Activated CD4-positive, alpha-beta T cell treated with anti-CD3 and anti-CD28 coated beads, Interleukin-2, amount 10 ng/mL, durations not matched to agents 24 days and 14 days (primary cell): ENCODE measurements around the gene LCE7A. TPM values are rescaled to one million over a fixed set of nuclear protein-coding genes. Genes with fewer than 3 reads are reported as not detected.
A peak's percentile ranks its signal among the peaks of the same experiment; 100 is the strongest.

Experiments used
- DNase-seq: peaks from one replicate; pipeline ENCODE4 v3.0.0; 2022
- H3K27ac Mint-ChIP-seq: one replicate; pipeline ENCODE4 v1.8.0; 2022; ENCODE audit warnings: mild to moderate bottlenecking, mixed read lengths
- H3K27me3 Mint-ChIP-seq: one replicate; pipeline ENCODE4 v1.8.0; 2022; ENCODE audit warnings: mixed read lengths
- H3K36me3 Mint-ChIP-seq: one replicate; pipeline ENCODE4 v1.8.0; 2022; ENCODE audit warnings: low read depth, mild to moderate bottlenecking, mixed read lengths
- H3K4me1 Mint-ChIP-seq: one replicate; pipeline ENCODE4 v1.8.0; 2021; ENCODE audit warnings: mixed read lengths
- H3K4me3 Mint-ChIP-seq: one replicate; pipeline ENCODE4 v1.8.0; 2022; ENCODE audit warnings: mild to moderate bottlenecking, moderate library complexity, mixed read lengths
- H3K9me3 Mint-ChIP-seq: one replicate; pipeline ENCODE4 v1.8.0; 2021; ENCODE audit warnings: mixed read lengths
- intact Hi-C: fragments of 100-400 bp; cut with micrococcal nuclease; formaldehyde crosslinking; loops from one replicate; pipeline ENCODE4 v1.15.1; 2023
- total RNA-seq: library from RNA; stranded (reverse); gene quantifications from 2 replicates; pipeline ENCODE4 v1.2.3, GENCODE V29; 2022

The LCE7A gene
- total RNA-seq, 1 donor from 2014 or later: not detected

GRCh38 chr1:152886758-152887409 is 27.1 kb downstream of the LCE7A start:
- DNase-seq: peak; percentile 40
- H3K4me3 Mint-ChIP-seq: no peak overlapping the region
- H3K36me3 Mint-ChIP-seq: no peaks in the 10 kb centered on the region
- no peaks in the 10 kb centered on the region for H3K9me3 Mint-ChIP-seq
- intact Hi-C loops: no loop called here
- H3K27me3 Mint-ChIP-seq: peaks cover 9% of the 10 kb centered on the region
- H3K4me1 Mint-ChIP-seq: no peaks in the 10 kb centered on the region
- H3K27ac Mint-ChIP-seq: no peak overlapping the region

DNA sequence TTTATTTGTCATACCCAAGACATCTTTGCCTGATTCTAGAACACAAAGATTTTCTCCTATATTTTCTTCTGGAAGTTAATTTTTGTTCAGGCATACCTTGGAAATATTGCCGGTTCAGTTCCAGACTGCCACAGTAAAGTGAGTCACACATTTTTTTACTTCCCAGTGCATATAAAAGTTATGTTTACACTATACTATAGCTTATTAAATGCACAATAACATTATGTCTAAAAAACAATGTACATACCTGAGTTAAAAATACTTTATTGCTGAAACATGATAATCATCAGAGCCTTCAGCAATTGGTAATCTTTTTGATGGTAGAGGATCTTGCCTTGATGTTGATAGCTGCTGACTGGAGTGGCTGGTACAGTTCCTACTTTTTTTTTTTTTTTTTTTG is 28.3 kb downstream of the LCE7A start:
- intact Hi-C loops: no loop called here
- Mint-ChIP-seq H3K4me1 (no peaks in the 10 kb centered on the region), H3K27me3 (peaks cover 13% of the 10 kb centered on the region), H3K27ac (no peak overlapping the region), H3K36me3 (no peaks in the 10 kb centered on the region), H3K4me3 (no peak overlapping the region), H3K9me3 (no peaks in the 10 kb centered on the region)
- DNase-seq: no peak

DNA sequence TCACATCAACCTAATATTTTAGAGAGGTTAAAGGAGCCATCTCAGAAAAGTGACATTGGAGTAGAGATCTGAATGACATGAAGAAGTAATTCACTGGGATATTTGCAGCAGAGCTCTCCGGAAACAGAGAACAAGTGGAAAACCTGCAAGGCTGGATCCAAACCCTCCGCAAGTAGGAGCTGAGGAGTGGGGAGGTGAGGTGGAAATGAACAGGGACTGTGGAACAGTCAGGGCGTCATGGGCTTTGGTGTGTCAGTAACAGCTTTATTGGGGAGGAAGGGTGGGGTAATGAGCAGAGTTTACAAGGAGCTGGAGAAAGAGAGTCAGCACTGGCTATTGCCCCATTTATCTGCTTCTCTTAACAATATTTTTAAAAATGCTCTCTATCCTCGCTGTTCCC is 39.2 kb downstream of the LCE7A start:
- peaks cover 4% of the 10 kb centered on the region for H3K27me3 Mint-ChIP-seq
- no peaks in the 10 kb centered on the region for H3K9me3 Mint-ChIP-seq
- DNase-seq: peak; percentile 23
- no peak overlapping the region for H3K4me3 Mint-ChIP-seq
- H3K36me3 Mint-ChIP-seq: no peaks in the 10 kb centered on the region
- H3K27ac Mint-ChIP-seq: no peak overlapping the region
- intact Hi-C loops: no loop called here
- no peaks in the 10 kb centered on the region for H3K4me1 Mint-ChIP-seq

GRCh38 chr1:152899883-152900282 is 40.1 kb downstream of the LCE7A start:
- Mint-ChIP-seq H3K4me1 (no peaks in the 10 kb centered on the region), H3K36me3 (no peaks in the 10 kb centered on the region), H3K27ac (no peak overlapping the region), H3K9me3 (no peaks in the 10 kb centered on the region), H3K27me3 (no peaks in the 10 kb centered on the region), H3K4me3 (no peak overlapping the region)
- DNase-seq: no peak
- intact Hi-C loops: no loop called here

DNA sequence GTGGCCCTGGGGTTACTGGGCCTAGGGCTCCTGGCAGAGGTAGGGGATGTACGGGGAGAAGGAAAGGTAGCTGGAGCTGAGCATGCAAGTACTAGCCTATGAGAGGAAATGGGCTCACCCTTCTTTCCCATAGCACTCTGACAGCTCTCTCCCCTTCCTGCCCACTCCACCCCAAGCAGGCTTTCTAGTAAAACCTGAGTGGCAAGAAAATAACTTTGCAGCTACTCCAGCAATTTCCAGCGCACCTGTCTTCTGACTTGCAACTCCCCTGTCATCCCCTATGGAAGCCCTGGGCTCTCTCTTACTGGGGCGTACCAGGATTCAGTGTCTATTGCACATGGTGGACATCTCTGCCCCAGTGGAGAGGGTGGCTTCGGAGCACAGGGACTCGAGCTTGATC is 41.8 kb downstream of the LCE7A start:
- Mint-ChIP-seq H3K4me1 (no peaks in the 10 kb centered on the region), H3K27ac (no peak overlapping the region), H3K27me3 (no peaks in the 10 kb centered on the region), H3K36me3 (no peaks in the 10 kb centered on the region), H3K4me3 (no peak overlapping the region), H3K9me3 (no peaks in the 10 kb centered on the region)
- DNase-seq: peak; percentile 35
- intact Hi-C loops: no loop called here

DNA sequence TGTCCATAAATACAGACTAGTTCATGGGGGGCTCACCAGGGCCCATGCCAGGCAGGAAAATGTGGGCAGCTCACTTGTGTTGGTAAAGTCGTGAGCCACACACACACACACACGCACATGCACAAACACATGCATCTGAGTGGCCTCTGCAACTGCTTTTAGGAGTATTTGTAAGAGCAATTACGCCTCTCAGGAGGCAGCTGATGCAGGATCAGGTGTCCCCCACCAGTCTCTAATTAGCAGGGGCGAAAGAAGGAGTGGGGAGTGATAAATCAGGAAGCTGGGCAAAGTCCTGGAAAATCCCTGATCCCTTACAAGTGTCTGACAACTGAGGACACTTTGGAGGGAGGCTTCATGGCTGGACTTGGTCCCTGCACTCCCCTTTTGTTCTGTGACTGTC is 42.8 kb downstream of the LCE7A start:
- Mint-ChIP-seq H3K36me3 (no peaks in the 10 kb centered on the region), H3K4me3 (no peak overlapping the region), H3K27ac (no peak overlapping the region), H3K27me3 (no peaks in the 10 kb centered on the region), H3K4me1 (no peaks in the 10 kb centered on the region), H3K9me3 (no peaks in the 10 kb centered on the region)
- peak; percentile 47 for DNase-seq
- intact Hi-C loops: no loop called here

- no peak overlapping the region for H3K27ac Mint-ChIP-seq
- no peaks in the 10 kb centered on the region for H3K27me3 Mint-ChIP-seq
- peak; percentile 37 for DNase-seq
- no peaks in the 10 kb centered on the region for H3K36me3 Mint-ChIP-seq
- intact Hi-C loops: no loop called here
- H3K4me3 Mint-ChIP-seq: no peak overlapping the region
- no peaks in the 10 kb centered on the region for H3K9me3 Mint-ChIP-seq
- H3K4me1 Mint-ChIP-seq: no peaks in the 10 kb centered on the region
Observed at GRCh38 chr1:152904688-152905440, 45.1 kb downstream of the LCE7A start.

GRCh38 chr1:152906023-152906565 is 46.3 kb downstream of the LCE7A start:
- H3K27me3 Mint-ChIP-seq: no peaks in the 10 kb centered on the region
- intact Hi-C loops: no loop called here
- H3K9me3 Mint-ChIP-seq: no peaks in the 10 kb centered on the region
- no peak overlapping the region for H3K27ac Mint-ChIP-seq
- DNase-seq: peak; percentile 26
- H3K4me3 Mint-ChIP-seq: no peak overlapping the region
- no peaks in the 10 kb centered on the region for H3K36me3 Mint-ChIP-seq
- H3K4me1 Mint-ChIP-seq: no peaks in the 10 kb centered on the region

DNA sequence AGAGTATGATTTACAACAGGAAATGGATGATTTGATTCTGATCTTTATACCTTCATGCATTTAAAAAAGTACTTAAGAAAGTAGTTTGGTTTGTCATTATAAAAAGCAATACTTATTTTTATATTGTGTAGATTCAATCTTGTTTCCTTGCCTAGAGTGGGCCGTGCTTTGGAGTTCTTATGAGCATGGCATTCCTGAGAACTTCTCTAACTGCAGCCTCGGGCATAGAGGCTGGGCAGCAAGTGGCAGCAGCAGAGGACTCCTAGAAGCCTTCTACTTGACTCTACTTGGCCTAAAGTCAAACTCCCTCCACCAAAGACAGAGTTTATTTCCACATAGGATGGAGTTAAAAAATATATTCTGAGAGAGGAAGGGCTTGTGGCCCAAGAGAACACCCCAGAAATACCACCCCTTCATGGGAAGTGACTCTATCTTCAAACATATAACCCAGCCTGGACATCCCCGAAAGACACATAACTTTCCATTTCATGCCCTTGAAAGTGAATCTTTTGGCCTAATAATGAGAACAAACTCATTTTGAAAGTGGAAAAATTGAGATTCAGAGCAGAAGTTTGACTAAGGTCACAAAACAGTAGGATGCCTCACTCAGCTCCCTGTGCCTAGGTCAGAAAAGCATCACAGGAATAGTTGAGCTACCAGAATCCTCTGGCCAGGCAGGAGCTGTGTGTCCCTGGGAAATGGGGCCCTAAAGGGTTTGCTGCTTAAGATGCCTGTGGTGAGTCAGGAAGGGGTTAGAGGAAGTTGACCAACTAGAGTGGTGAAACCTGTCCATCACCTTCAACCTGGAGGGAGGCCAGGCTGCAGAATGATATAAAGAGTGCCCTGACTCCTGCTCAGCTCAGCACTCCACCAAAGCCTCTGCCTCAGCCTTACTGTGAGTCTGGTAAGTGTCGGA is 48.1 kb downstream of the LCE7A start, which contains the start of gene IVL:
IVL (plus strand) TSS at position 861 of the 916 bp plus-strand sequence. CDS start 1,252 bp downstream, outside the sequence.
- intact Hi-C loops: no loop called here
- H3K27ac Mint-ChIP-seq: peak within 1 kb of the TSS; percentile 26
- H3K9me3 Mint-ChIP-seq: no peaks in the 10 kb centered on the region
- DNase-seq: no peak
- H3K36me3 Mint-ChIP-seq: no peaks in the 10 kb centered on the region
- no peaks in the 10 kb centered on the region for H3K4me1 Mint-ChIP-seq
- peaks cover 3% of the 10 kb centered on the region for H3K27me3 Mint-ChIP-seq
- H3K4me3 Mint-ChIP-seq: no peak within 1 kb of the TSS

- H3K9me3 Mint-ChIP-seq: no peaks in the 10 kb centered on the region
- H3K4me3 Mint-ChIP-seq: no peak overlapping the region
- intact Hi-C loops: no loop called here
- no peak for DNase-seq
- H3K36me3 Mint-ChIP-seq: no peaks in the 10 kb centered on the region
- H3K4me1 Mint-ChIP-seq: no peaks in the 10 kb centered on the region
- H3K27me3 Mint-ChIP-seq: peaks cover 3% of the 10 kb centered on the region
- no peak overlapping the region for H3K27ac Mint-ChIP-seq
Observed at GRCh38 chr1:152909206-152909605, 49.4 kb downstream of the LCE7A start.

Other genes with a start within 250 kb of the LCE7A start
- not detected in 2 replicates for gene LCE3B, start 246.2 kb upstream of the LCE7A start, total RNA-seq
- gene LCE3A, start 236.9 kb upstream of the LCE7A start, total RNA-seq: not detected in 2 replicates
- gene LCE2D, start 196.6 kb upstream of the LCE7A start, total RNA-seq: not detected in 2 replicates
- gene LCE2C, start 184.7 kb upstream of the LCE7A start, total RNA-seq: not detected in 2 replicates
- gene LCE2B, start 173.9 kb upstream of the LCE7A start, total RNA-seq: not detected in 2 replicates
- not detected in 2 replicates for gene LCE2A, start 161.7 kb upstream of the LCE7A start, total RNA-seq
- gene LCE4A, start 151.8 kb upstream of the LCE7A start, total RNA-seq: not detected in 2 replicates
- not detected in 2 replicates for gene KPRP, start 102.0 kb upstream of the LCE7A start, total RNA-seq
- gene LCE1F, start 84.9 kb upstream of the LCE7A start, total RNA-seq: not detected in 2 replicates
- not detected in 2 replicates for gene LCE1E, start 73.7 kb upstream of the LCE7A start, total RNA-seq
- gene LCE1D, start 63.3 kb upstream of the LCE7A start, total RNA-seq: not detected in 2 replicates
- gene LCE1C, start 53.3 kb upstream of the LCE7A start, total RNA-seq: not detected in 2 replicates
- not detected in 2 replicates for gene LCE1B, start 48.0 kb upstream of the LCE7A start, total RNA-seq
- gene LCE1A, start 32.5 kb upstream of the LCE7A start, total RNA-seq: not detected in 2 replicates
- gene LCE6A, start 17.1 kb upstream of the LCE7A start, total RNA-seq: not detected in 2 replicates
- gene SMCP, start 18.3 kb downstream of the LCE7A start, total RNA-seq: not detected in 2 replicates
- not detected in 2 replicates for gene IVL, start 48.5 kb downstream of the LCE7A start, total RNA-seq
- gene SPRR5, start 87.2 kb downstream of the LCE7A start, total RNA-seq: not detected in 2 replicates
- not detected in 2 replicates for gene SPRR4, start 110.7 kb downstream of the LCE7A start, total RNA-seq
- gene SPRR1A, start 124.1 kb downstream of the LCE7A start, total RNA-seq: not detected in 2 replicates
- gene SPRR3, start 141.8 kb downstream of the LCE7A start, total RNA-seq: not detected in 2 replicates
- not detected in 2 replicates for gene SPRR1B, start 171.2 kb downstream of the LCE7A start, total RNA-seq
- not detected in 2 replicates for gene SPRR2D, start 181.1 kb downstream of the LCE7A start, total RNA-seq
- gene SPRR2A, start 197.5 kb downstream of the LCE7A start, total RNA-seq: not detected in 2 replicates
- gene SPRR2B, start 211.6 kb downstream of the LCE7A start, total RNA-seq: not detected in 2 replicates
- gene SPRR2E, start 234.5 kb downstream of the LCE7A start, total RNA-seq: not detected in 2 replicates